K562 treated with DMSO at 1 percent for 12 hours (cell line): ENCODE results near the gene SPINDOC. TPM values are rescaled to one million over a fixed set of nuclear protein-coding genes. Genes with fewer than 3 reads are reported as not detected.

Experiments
- total RNA-seq: library from RNA; unstranded; fragments of 300-600 nt; gene quantifications from 2 replicates; pipeline ENCODE4 v1.2.3, GENCODE V29; 2022; ENCODE audit not compliant: insufficient read depth

Gene SPINDOC, protein sequence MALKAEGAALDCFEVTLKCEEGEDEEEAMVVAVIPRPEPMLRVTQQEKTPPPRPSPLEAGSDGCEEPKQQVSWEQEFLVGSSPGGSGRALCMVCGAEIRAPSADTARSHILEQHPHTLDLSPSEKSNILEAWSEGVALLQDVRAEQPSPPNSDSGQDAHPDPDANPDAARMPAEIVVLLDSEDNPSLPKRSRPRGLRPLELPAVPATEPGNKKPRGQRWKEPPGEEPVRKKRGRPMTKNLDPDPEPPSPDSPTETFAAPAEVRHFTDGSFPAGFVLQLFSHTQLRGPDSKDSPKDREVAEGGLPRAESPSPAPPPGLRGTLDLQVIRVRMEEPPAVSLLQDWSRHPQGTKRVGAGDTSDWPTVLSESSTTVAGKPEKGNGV
- total RNA-seq = 43.0 and 45.8 TPM in 2 replicates

DNA sequence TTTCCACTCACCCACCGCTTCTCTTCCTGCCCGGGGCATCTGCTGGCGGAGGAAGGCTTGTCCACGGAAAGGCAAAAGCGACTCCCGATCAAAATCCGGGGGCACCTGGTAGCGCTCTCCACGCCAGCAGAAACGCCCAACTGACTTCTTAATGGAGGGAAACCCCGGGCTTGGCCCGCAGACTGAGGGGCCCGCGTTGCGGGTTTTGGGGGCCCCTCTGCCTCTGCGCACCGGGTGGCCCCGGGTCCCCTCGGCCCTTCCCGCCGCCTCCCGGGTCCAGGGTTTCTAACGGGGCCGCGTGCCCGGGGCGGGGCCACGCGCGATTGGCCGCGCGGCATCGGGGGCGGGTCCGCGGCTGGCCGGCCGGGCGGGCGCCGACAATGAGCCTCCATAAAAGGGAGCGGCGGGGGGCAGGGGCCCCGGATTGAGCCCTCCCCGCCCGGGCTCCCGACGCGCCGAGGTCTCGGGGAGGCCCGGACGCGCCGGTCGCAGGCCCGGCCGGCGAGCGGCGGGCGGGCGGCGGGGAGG, at the start of gene SPINDOC:
Gene SPINDOC, plus strand, starts transcription at position 422 of the 528 bp plus-strand sequence. CDS start 231 bp downstream, outside the sequence.

DNA sequence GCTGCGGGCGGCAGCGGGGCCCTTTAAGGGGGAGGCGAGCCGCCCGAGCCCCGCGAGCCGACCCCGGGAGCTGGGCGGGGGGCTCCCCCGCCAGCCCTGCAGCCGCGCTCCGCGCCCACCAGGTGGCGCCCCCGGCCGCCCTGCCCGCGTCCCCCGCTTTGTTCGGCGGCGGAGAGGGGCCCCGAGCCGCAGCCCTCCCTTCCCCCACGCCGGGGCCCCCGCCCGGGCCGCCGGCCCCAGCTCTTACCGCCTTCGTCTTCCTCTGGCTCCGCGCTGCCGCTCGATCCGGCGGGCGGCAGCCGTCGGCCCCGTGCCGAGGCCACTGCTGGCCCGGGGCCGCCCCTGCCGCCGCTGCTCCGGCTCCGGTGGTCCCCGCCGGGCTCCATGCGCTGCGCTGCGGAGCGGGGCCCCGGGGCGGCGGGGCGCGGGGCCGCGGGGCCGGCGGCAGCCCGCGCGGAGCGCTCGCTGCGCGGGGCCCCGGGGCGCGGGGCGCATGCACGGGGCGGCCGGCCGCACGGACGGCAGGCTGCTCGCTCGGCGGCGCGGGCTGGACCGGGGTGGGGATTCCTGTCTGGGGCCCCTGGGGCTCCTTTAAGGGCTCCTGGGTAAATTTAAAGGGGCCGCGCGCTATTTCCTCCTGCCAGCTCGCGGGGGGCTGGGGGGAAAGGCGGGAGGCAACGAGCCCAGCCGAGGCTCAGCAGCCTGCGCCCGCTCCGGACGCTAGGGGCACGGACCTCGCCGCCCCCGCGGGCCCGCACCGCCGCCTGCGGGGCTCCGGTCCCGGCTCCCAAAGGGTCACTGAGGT, 44.8 kb upstream of the SPINDOC start, which contains the start of gene ZFTA:
Gene ZFTA, minus strand, starts transcription at position 539 of the 805 bp plus-strand sequence. Its CDS starts 153 bp downstream, at position 386.

DNA sequence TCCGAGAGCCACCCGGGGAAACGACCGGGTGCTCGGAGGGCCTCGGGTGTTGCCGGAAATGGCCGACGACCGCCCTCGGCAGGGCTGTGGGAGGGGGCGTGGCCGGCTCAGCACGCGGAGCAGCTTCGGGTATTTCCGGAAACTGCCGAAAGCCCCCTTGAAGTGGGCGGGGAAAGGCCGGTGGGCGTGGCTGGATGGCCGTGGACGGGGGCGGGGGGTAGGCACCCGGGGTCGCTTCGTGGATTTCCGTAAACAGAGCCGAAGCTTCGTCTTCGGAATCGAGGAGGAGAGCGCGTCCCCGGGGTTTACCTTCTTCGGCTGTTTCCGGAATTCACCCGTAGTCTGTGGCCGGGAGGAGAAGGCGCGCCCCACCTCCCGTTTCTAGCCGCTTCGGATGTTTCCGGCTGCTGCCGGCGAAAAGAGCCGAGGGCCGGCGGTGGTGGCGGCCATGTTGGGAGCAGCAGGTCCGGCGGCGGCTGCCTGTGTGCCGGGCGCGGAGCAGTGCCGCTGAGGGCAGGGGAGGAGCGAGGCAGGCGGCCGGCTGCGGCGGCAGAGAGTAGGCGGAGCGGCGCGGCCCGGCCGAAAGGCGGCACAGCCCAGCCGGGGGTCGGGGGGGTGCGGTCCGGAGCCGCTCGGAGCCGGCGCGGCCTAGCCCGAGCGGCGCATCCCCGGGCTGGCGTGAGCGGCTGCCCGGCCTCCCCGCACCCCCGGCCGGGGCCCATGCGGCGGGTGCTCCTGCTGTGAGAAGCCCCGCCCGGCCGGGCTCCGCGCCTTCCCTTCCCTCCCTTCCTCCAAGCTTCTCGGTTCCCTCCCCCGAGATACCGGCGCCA, 25.6 kb downstream of the SPINDOC start, which contains the start of gene MARK2:
Gene MARK2, plus strand, starts transcription at position 433 of the 830 bp plus-strand sequence. Its CDS starts 397 bp downstream, at position 830.

Other genes with a start within 250 kb of the SPINDOC start
- gene PLAAT3, start 199.0 kb upstream of the SPINDOC start, total RNA-seq = 10.1 and 13.7 TPM in 2 replicates
- 4.5 and 13.2 TPM in 2 replicates for gene ATL3, start 142.1 kb upstream of the SPINDOC start, total RNA-seq
- gene RTN3, start 132.0 kb upstream of the SPINDOC start, total RNA-seq = 169 and 326 TPM in 2 replicates
- gene ZFTA, start 44.7 kb upstream of the SPINDOC start, total RNA-seq = 3.4 and 9.6 TPM in 2 replicates
- 19.8 and 46.4 TPM in 2 replicates for gene MARK2, start 25.7 kb downstream of the SPINDOC start, total RNA-seq
- gene RCOR2, start 103.7 kb downstream of the SPINDOC start, total RNA-seq = 4.0 and 4.8 TPM in 2 replicates
- 14.9 and 29.3 TPM in 2 replicates for gene NAA40, start 125.5 kb downstream of the SPINDOC start, total RNA-seq
- 917 and 1,301 TPM in 2 replicates for gene COX8A, start 161.2 kb downstream of the SPINDOC start, total RNA-seq
- 78.6 and 88.4 TPM in 2 replicates for gene OTUB1, start 173.0 kb downstream of the SPINDOC start, total RNA-seq
- gene FLRT1, start 222.5 kb downstream of the SPINDOC start, total RNA-seq = 0.68 TPM in 1 of 2 replicates, not detected in the other